ENCODE results near the gene ADAMTS16. TPM values are rescaled to one million over a fixed set of nuclear protein-coding genes. Genes with fewer than 3 reads are reported as not detected.

Gene ADAMTS16
- total RNA-seq, 4 donors from 2014 or later, result not detected

- TF ChIP-seq POLR2A (IDR thresholded peaks at IDR 0.05), result no peak
- TF ChIP-seq, protein P1, sequence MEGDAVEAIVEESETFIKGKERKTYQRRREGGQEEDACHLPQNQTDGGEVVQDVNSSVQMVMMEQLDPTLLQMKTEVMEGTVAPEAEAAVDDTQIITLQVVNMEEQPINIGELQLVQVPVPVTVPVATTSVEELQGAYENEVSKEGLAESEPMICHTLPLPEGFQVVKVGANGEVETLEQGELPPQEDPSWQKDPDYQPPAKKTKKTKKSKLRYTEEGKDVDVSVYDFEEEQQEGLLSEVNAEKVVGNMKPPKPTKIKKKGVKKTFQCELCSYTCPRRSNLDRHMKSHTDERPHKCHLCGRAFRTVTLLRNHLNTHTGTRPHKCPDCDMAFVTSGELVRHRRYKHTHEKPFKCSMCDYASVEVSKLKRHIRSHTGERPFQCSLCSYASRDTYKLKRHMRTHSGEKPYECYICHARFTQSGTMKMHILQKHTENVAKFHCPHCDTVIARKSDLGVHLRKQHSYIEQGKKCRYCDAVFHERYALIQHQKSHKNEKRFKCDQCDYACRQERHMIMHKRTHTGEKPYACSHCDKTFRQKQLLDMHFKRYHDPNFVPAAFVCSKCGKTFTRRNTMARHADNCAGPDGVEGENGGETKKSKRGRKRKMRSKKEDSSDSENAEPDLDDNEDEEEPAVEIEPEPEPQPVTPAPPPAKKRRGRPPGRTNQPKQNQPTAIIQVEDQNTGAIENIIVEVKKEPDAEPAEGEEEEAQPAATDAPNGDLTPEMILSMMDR (IDR thresholded peaks at IDR 0.05 in 4 of 5, conservative IDR thresholded peaks at IDR 0.05 in 1 of 5), result no peak
- intact Hi-C loops (cut with DNase I; ENCODE audit: low total_unique reads), result no loop called here
- ATAC-seq (no peak), DNase-seq (no peak)
- no peaks in the 10 kb centered on the region for H3K9me3 ChIP-seq
- H3K4me3 ChIP-seq, result no peak overlapping the region
- in situ Hi-C loops (cut with MboI; ENCODE audit: low sequenced_read_pairs in 4 of 4), result no loop called here
- no peak overlapping the region for H3K27ac ChIP-seq
- H3K27me3 ChIP-seq, result no peaks in the 10 kb centered on the region
- no peaks in the 10 kb centered on the region for H3K4me1 ChIP-seq
- H3K36me3 ChIP-seq, result no peaks in the 10 kb centered on the region
These were observed 101.9 kb downstream of the ADAMTS16 start for GRCh38 chr5:5242056-5242455.

- Histone ChIP-seq H3K27me3 (no peaks in the 10 kb centered on the region), H3K4me3 (no peak overlapping the region), H3K9me3 (no peaks in the 10 kb centered on the region), H3K4me1 (no peaks in the 10 kb centered on the region), H3K27ac (no peak overlapping the region), H3K36me3 (no peaks in the 10 kb centered on the region)
- in situ Hi-C loops (cut with MboI; ENCODE audit: low sequenced_read_pairs in 4 of 4) (no loop called here), intact Hi-C loops (cut with DNase I; ENCODE audit: low total_unique reads) (no loop called here)
- ATAC-seq, result no peak
- no peak for DNase-seq
- no peak for TF ChIP-seq POLR2A (IDR thresholded peaks at IDR 0.05)
- TF ChIP-seq, protein P1 (IDR thresholded peaks at IDR 0.05 in 4 of 5, conservative IDR thresholded peaks at IDR 0.05 in 1 of 5), result no peak
These were observed 106.6 kb downstream of the ADAMTS16 start for GRCh38 chr5:5246736-5247135.

- DNase-seq, result no peak
- H3K4me3 ChIP-seq, result no peak overlapping the region
- TF ChIP-seq POLR2A (IDR thresholded peaks at IDR 0.05), result no peak
- TF ChIP-seq, protein P1 (IDR thresholded peaks at IDR 0.05 in 4 of 5, conservative IDR thresholded peaks at IDR 0.05 in 1 of 5), result no peak
- H3K36me3 ChIP-seq, result no peaks in the 10 kb centered on the region
- in situ Hi-C loops (cut with MboI; ENCODE audit: low sequenced_read_pairs in 4 of 4) (no loop called here), intact Hi-C loops (cut with DNase I; ENCODE audit: low total_unique reads) (no loop called here)
- H3K27me3 ChIP-seq, result no peaks in the 10 kb centered on the region
- H3K9me3 ChIP-seq, result peaks cover 0 to 16% (median 0%) of the 10 kb centered on the region in 3 donors
- no peak overlapping the region for H3K27ac ChIP-seq
- no peak for ATAC-seq
- no peaks in the 10 kb centered on the region for H3K4me1 ChIP-seq
These were observed 110.6 kb downstream of the ADAMTS16 start for GRCh38 chr5:5250758-5251157.

GRCh38 chr5:5252106-5252505 lies 112.0 kb downstream of the ADAMTS16 start:
- Histone ChIP-seq H3K4me3 (no peak overlapping the region), H3K27me3 (no peaks in the 10 kb centered on the region), H3K36me3 (no peaks in the 10 kb centered on the region), H3K4me1 (no peaks in the 10 kb centered on the region), H3K9me3 (peaks cover 0 to 22% (median 0%) of the 10 kb centered on the region in 3 donors), H3K27ac (no peak overlapping the region)
- intact Hi-C loops (cut with DNase I; ENCODE audit: low total_unique reads) (no loop called here), in situ Hi-C loops (cut with MboI; ENCODE audit: low sequenced_read_pairs in 4 of 4) (no loop called here)
- DNase-seq (no peak), ATAC-seq (no peak)
- no peak for TF ChIP-seq POLR2A (IDR thresholded peaks at IDR 0.05)
- TF ChIP-seq, protein P1 (IDR thresholded peaks at IDR 0.05 in 4 of 5, conservative IDR thresholded peaks at IDR 0.05 in 1 of 5), result no peak

DNA sequence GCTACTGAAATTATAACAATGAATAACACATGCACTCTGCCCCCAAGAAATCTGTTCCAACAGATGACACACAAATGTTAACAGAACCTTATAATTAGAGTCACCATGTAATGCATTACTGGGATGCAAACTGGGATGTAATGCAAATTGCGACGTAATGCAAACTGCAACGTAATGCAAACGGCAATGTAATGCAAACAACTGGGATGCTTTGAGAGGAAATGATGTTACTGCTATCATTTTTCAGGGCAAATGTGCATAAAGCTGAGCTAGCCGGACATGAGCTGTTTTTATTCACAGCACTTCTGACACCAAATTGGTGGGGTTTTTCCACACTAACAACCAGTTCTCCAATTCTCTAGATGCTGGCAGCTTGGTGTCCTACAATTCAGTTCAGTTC lies 117.2 kb downstream of the ADAMTS16 start:
- TF ChIP-seq, protein P1 (IDR thresholded peaks at IDR 0.05 in 4 of 5, conservative IDR thresholded peaks at IDR 0.05 in 1 of 5), result no peak
- no peak for TF ChIP-seq POLR2A (IDR thresholded peaks at IDR 0.05)
- Histone ChIP-seq H3K36me3 (no peaks in the 10 kb centered on the region), H3K27me3 (no peaks in the 10 kb centered on the region), H3K9me3 (peaks cover 0 to 22% (median 0%) of the 10 kb centered on the region in 3 donors), H3K4me3 (no peak overlapping the region), H3K27ac (no peak overlapping the region), H3K4me1 (no peaks in the 10 kb centered on the region)
- no peak for ATAC-seq
- no peak for DNase-seq
- in situ Hi-C loops (cut with MboI; ENCODE audit: low sequenced_read_pairs in 4 of 4) (no loop called here), intact Hi-C loops (cut with DNase I; ENCODE audit: low total_unique reads) (no loop called here)
